Measurements from ENCODE around the gene OR11H6. TPM values are rescaled to one million over a fixed set of nuclear protein-coding genes. Genes with fewer than 3 reads are reported as not detected.

OR11H6 gene
- total RNA-seq, 4 donors from 2014 or later, result not detected

- WGBS, 2 donors, result 94 to 99% methylated on average over 2 of the region's 2 CpGs
- no peak overlapping the region for H3K4me3 ChIP-seq (ENCODE audit: low read depth, poor library complexity, severe bottlenecking)
- no peak for DNase-seq (ENCODE audit: low spot score in 2 of 2)
- no peak for TF ChIP-seq POLR2A (IDR thresholded peaks at IDR 0.05)
- TF ChIP-seq, protein P1, sequence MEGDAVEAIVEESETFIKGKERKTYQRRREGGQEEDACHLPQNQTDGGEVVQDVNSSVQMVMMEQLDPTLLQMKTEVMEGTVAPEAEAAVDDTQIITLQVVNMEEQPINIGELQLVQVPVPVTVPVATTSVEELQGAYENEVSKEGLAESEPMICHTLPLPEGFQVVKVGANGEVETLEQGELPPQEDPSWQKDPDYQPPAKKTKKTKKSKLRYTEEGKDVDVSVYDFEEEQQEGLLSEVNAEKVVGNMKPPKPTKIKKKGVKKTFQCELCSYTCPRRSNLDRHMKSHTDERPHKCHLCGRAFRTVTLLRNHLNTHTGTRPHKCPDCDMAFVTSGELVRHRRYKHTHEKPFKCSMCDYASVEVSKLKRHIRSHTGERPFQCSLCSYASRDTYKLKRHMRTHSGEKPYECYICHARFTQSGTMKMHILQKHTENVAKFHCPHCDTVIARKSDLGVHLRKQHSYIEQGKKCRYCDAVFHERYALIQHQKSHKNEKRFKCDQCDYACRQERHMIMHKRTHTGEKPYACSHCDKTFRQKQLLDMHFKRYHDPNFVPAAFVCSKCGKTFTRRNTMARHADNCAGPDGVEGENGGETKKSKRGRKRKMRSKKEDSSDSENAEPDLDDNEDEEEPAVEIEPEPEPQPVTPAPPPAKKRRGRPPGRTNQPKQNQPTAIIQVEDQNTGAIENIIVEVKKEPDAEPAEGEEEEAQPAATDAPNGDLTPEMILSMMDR (IDR thresholded peaks at IDR 0.05), result no peak
- intact Hi-C loops (cut with DNase I; ENCODE audit: low total_unique reads), result no loop called here
These were observed 50.6 kb downstream of the OR11H6 start for GRCh38 chr14:20274062-20274461.

Other genes starting within 250 kb of the OR11H6 start
- not detected for gene OR4K15, start 248.1 kb upstream of the OR11H6 start, total RNA-seq
- gene OR4Q2, start 221.5 kb upstream of the OR11H6 start, total RNA-seq, result not detected
- not detected for gene OR4K14, start 204.4 kb upstream of the OR11H6 start, total RNA-seq
- not detected for gene OR4K13, start 187.7 kb upstream of the OR11H6 start, total RNA-seq
- not detected for gene OR4L1, start 163.7 kb upstream of the OR11H6 start, total RNA-seq
- not detected for gene OR4K17, start 113.0 kb upstream of the OR11H6 start, total RNA-seq
- not detected for gene OR4N5, start 84.9 kb upstream of the OR11H6 start, total RNA-seq
- not detected for gene OR11G2, start 32.8 kb upstream of the OR11H6 start, total RNA-seq
- gene OR11H7, start 5.3 kb downstream of the OR11H6 start, total RNA-seq, result not detected
- gene OR11H4, start 15.6 kb downstream of the OR11H6 start, total RNA-seq, result not detected
- 10 to 100 TPM in 3 of 4 donors, 1 to 10 TPM in 1; 8.3 to 23.9 (median 13.8) TPM for gene TTC5, start 82.2 kb downstream of the OR11H6 start, total RNA-seq
- gene CCNB1IP1, start 109.6 kb downstream of the OR11H6 start, total RNA-seq, result 10 to 100 TPM; 39.1 to 58.1 (median 50.4) TPM
- 10 to 100 TPM in 3 of 4 donors, 1 to 10 TPM in 1; 7.9 to 20.4 (median 13.0) TPM for gene PARP2, start 119.9 kb downstream of the OR11H6 start, total RNA-seq
- 10 to 100 TPM; 19.5 to 30.5 (median 23.6) TPM for gene TEP1, start 189.8 kb downstream of the OR11H6 start, total RNA-seq
- gene KLHL33, start 212.5 kb downstream of the OR11H6 start, total RNA-seq, result 1 to 10 TPM in 1 of 4 donors, under 1 TPM in 2, not detected in 1; 0.12 to 1.2 (median 0.36) TPM
- gene OSGEP, start 231.1 kb downstream of the OR11H6 start, total RNA-seq, result 10 to 100 TPM; 13.8 to 54.5 (median 35.8) TPM
- gene APEX1, start 231.5 kb downstream of the OR11H6 start, total RNA-seq, result 100 to 1,000 TPM; 107 to 217 (median 119) TPM
- 10 to 100 TPM; 26.0 to 34.6 (median 27.6) TPM for gene PIP4P1, start 237.7 kb downstream of the OR11H6 start, total RNA-seq
- gene PNP, start 245.7 kb downstream of the OR11H6 start, total RNA-seq, result 10 to 100 TPM; 23.0 to 48.8 (median 36.2) TPM

Data from lower leg skin (tissue), 4 donors.